HepG2 (cell line): ENCODE data around the gene TTC29. TPM values are rescaled to one million over a fixed set of nuclear protein-coding genes. Genes with fewer than 3 reads are reported as not detected.

Source experiments
- ATAC-seq: fragments of 200-7000 bp; cut with Tn5 transposase; 3 replicates; pipeline ENCODE4 v1.9.1; 2020; ENCODE audit warnings: mild to moderate bottlenecking, moderate library complexity
- BruUV-seq: library from RNA; stranded (reverse); fragments of 400-500 nt; replicated peaks from 2 replicates; lab custom pipeline; 2021; lab: Mats Ljungman, UMichigan
- CTCF ChIA-PET: fragments of 300-600 bp; formaldehyde crosslinking; extraction: SDS; loops from one replicate; lab custom pipeline; 2021; ENCODE audit warnings: low total read pairs, inconsistent platforms, low intra/inter-chr PET ratio; lab: Yijun Ruan, JAX
- POLR2A ChIA-PET: fragments of 350-600 bp; sonication (Branson Sonifier 250); formaldehyde crosslinking; loops from one replicate; lab custom pipeline; 2020; ENCODE audit warnings: antibody characterized with exemption, inconsistent platforms; lab: Yijun Ruan, JAX
- DNase-seq: peaks from one replicate; pipeline ENCODE4 v3.0.0-alpha.2; 2015; ENCODE audit warnings: low spot score
- FAIRE-seq: peaks from 3 replicates; lab custom pipeline; 2011; peaks lifted over from hg19 to GRCh38; lab: Jason Lieb, UNC
- H2AFZ ChIP-seq: one replicate; pipeline ENCODE4 v1.6.1; 2011; ENCODE audit warnings: low read length, inconsistent platforms
- H3K27ac ChIP-seq: fragments of 300-600 bp; 3 replicates; pipeline ENCODE4 v1.8.0; 2011; ENCODE audit warnings: mixed run types, mild to moderate bottlenecking, mixed read lengths, low read length, inconsistent platforms; ENCODE audit not compliant: insufficient read depth; ENCODE audit errors: extremely low read length
- H3K27me3 ChIP-seq, 2 experiments: fragments of 200-600 bp in 1 of 2; 2 replicates in 1 of 2; 3 replicates in 1 of 2; pipeline versions ENCODE4 v1.6.0 to v1.8.0; 2011; ENCODE audit warnings: low read length in 2 of 2, mild to moderate bottlenecking in 2 of 2, moderate library complexity in 2 of 2, inconsistent platforms in 1 of 2; ENCODE audit not compliant: insufficient read depth in 2 of 2, control insufficient read depth in 1 of 2
- H3K36me3 ChIP-seq, 2 experiments: fragments of 200-600 bp in 1 of 2; replicated peaks in 1 of 2; 2 replicates in 1 of 2; 3 replicates in 1 of 2; pipeline versions ENCODE4 v1.5.1 to v1.8.0; 2011; ENCODE audit warnings: low read length in 2 of 2, inconsistent platforms in 1 of 2; ENCODE audit not compliant: insufficient read depth in 2 of 2, control insufficient read depth in 1 of 2
- H3K4me1 ChIP-seq: 2 replicates; pipeline ENCODE4 v1.5.1; 2012; ENCODE audit warnings: low read length, inconsistent platforms; ENCODE audit not compliant: insufficient read depth
- H3K4me2 ChIP-seq: 2 replicates; pipeline ENCODE4 v1.6.0; 2011; ENCODE audit warnings: low read depth, low read length, inconsistent platforms
- H3K4me3 ChIP-seq, 3 experiments: fragments of 200-600 bp in 1 of 3; sonication (generic), shearing (Covaris generic) in 1 of 3; replicated peaks in 1 of 3; 2 replicates each; pipeline ENCODE4 v1.5.1; 2011 to 2016; ENCODE audit warnings: low read length in 3 of 3, inconsistent platforms in 2 of 3, low read depth in 2 of 3, mild to moderate bottlenecking in 2 of 3, control low read depth in 1 of 3, mixed read lengths in 1 of 3; ENCODE audit not compliant: insufficient read depth in 1 of 3
- H3K79me2 ChIP-seq: one replicate; pipeline ENCODE4 v1.6.1; 2011; ENCODE audit warnings: low read length, inconsistent platforms; ENCODE audit not compliant: insufficient read depth
- H3K9ac ChIP-seq: 2 replicates; pipeline ENCODE4 v1.6.0; 2011; ENCODE audit warnings: mild to moderate bottlenecking, low read depth, low read length, inconsistent platforms; ENCODE audit not compliant: insufficient read depth
- H3K9me3 ChIP-seq: 2 replicates; pipeline ENCODE4 v1.5.1; 2012; ENCODE audit warnings: mild to moderate bottlenecking, low read length
- H4K20me1 ChIP-seq: 2 replicates; pipeline ENCODE4 v1.6.0; 2011; ENCODE audit warnings: inconsistent platforms, mild to moderate bottlenecking, low read length, moderate library complexity; ENCODE audit not compliant: insufficient read depth
- AGO1 ChIP-seq: fragments of 200-400 bp; formaldehyde crosslinking; IDR thresholded peaks from 2 replicates; pipeline ENCODE4 v1.6.1; 2017; ENCODE audit warnings: mild to moderate bottlenecking, low read depth, low read length, moderate library complexity; ENCODE audit not compliant: poor library complexity, severe bottlenecking
- EHMT2 ChIP-seq: fragments of 200-600 bp; sonication (generic); IDR thresholded peaks from 2 replicates; pipeline ENCODE4 v1.7.0; 2017; ENCODE audit warnings: antibody characterized with exemption, low read depth, low read length, borderline replicate concordance
- ELF1 ChIP-seq: sonication (generic); formaldehyde crosslinking; IDR thresholded peaks from 2 replicates; pipeline ENCODE4 v1.4.0; 2020; ENCODE audit warnings: missing genetic modification reagents
- LRRFIP1 ChIP-seq: sonication (generic); formaldehyde crosslinking; conservative IDR thresholded peaks from 2 replicates; pipeline ENCODE4 v1.4.0; 2020; ENCODE audit warnings: missing genetic modification reagents
- MXD4 ChIP-seq: IDR thresholded peaks from 2 replicates; pipeline ENCODE4 v1.6.1; 2016; ENCODE audit warnings: mild to moderate bottlenecking, missing biosample characterization, missing genetic modification reagents
- NKX3-1 ChIP-seq: sonication (generic); formaldehyde crosslinking; IDR thresholded peaks from 2 replicates; pipeline ENCODE4 v1.5.0; 2020; ENCODE audit warnings: missing genetic modification reagents
- PRDM10 ChIP-seq: sonication (generic); formaldehyde crosslinking; IDR thresholded peaks from 2 replicates; pipeline ENCODE4 v1.4.0; 2020; ENCODE audit warnings: low read depth, missing genetic modification reagents
- RXRA ChIP-seq: sonication (generic); formaldehyde crosslinking; IDR thresholded peaks from 2 replicates; pipeline ENCODE4 v1.5.1; 2020; ENCODE audit warnings: missing genetic modification reagents
- SOX6 ChIP-seq, 2 experiments: fragments of 450-650 bp in 1 of 2; sonication (generic) in 1 of 2; formaldehyde crosslinking in 1 of 2; IDR thresholded peaks; 2 replicates each; pipeline versions ENCODE4 v1.4.0 to v1.6.1; 2017 to 2020; ENCODE audit warnings: antibody characterized with exemption in 1 of 2, mild to moderate bottlenecking in 1 of 2, missing genetic modification reagents in 1 of 2
- TCF7 ChIP-seq: sonication (generic); IDR thresholded peaks from 2 replicates; pipeline ENCODE4 v1.6.1; 2016; ENCODE audit warnings: antibody characterized with exemption, low read depth
- U2AF2 ChIP-seq: fragments of 200-400 bp; formaldehyde crosslinking; IDR thresholded peaks from 2 replicates; pipeline ENCODE4 v1.6.1; 2017; ENCODE audit warnings: low read depth, mild to moderate bottlenecking, low read length
- ZBTB10 ChIP-seq: sonication (generic); formaldehyde crosslinking; IDR thresholded peaks from 2 replicates; pipeline ENCODE4 v1.4.0; 2020; ENCODE audit warnings: missing genetic modification reagents, borderline replicate concordance
- ZNF33B ChIP-seq: sonication (generic); formaldehyde crosslinking; IDR thresholded peaks from 2 replicates; pipeline ENCODE4 v1.5.1; 2020; ENCODE audit warnings: mild to moderate bottlenecking, missing genetic modification reagents
- ZNF766 ChIP-seq: sonication (generic); formaldehyde crosslinking; IDR thresholded peaks from 2 replicates; pipeline ENCODE4 v1.5.0; 2020; ENCODE audit warnings: missing genetic modification reagents, borderline replicate concordance
- WGBS: methylation state at CpG from one replicate; pipeline ENCODE4 v1.1.6; 2017; ENCODE audit warnings: low lambda C conversion rate; 5-methylcytosine and 5-hydroxymethylcytosine counted together
- in situ Hi-C: cut with HindIII; loops from 2 replicates; pipeline ENCODE4 v1.10.0; 2017; ENCODE audit warnings: low pct_unique_long_range_greater_than_20kb; ENCODE audit not compliant: extremely low pct_ligation_motif_present
- intact Hi-C: fragments of 100-400 bp; cut with micrococcal nuclease; formaldehyde crosslinking; loops from one replicate; pipeline ENCODE4 v1.10.0; 2022; ENCODE audit not compliant: unreplicated experiment
- polyA plus RNA-seq, 8 experiments: library from polyadenylated mRNA; depleted of rRNA in 3 of 8; stranded (reverse) in 7 of 8; unstranded in 1 of 8; fragments of >200 nt; fragmentation: Illumina TruSeq in 4 of 8; extraction: Trizol in 4 of 8; gene quantifications; 2 replicates each; pipeline versions ENCODE4 v1.2.1 to v1.2.3, GENCODE V29; 2011 to 2016; ENCODE audit warnings: low read depth in 4 of 8, missing spikeins in 1 of 8, mixed read lengths in 1 of 8; ENCODE audit not compliant: insufficient read depth in 1 of 8
- total RNA-seq, 5 experiments: library from RNA; depleted of rRNA; stranded (reverse); fragments of >200 nt; fragmentation: Illumina TruSeq; extraction: Trizol; gene quantifications; 2 replicates each; pipeline ENCODE4 v1.2.3, GENCODE V29; 2016; ENCODE audit warnings: low read depth in 1 of 5

The TTC29 gene
- total and polyA plus RNA-seq, 2 of the 13 experiments (the other 11 are each of a cell fraction or from before 2014, with no cell fraction given) = not detected

- Histone ChIP-seq H3K4me1 (no peaks in the 10 kb centered on the region), H4K20me1 (no peaks in the 10 kb centered on the region), H3K4me2 (no peak overlapping the region), H3K36me3 (no peaks in the 10 kb centered on the region), H3K79me2 (no peaks in the 10 kb centered on the region), H3K27ac (no peak overlapping the region), H2AFZ (no peak overlapping the region), H3K9me3 (no peaks in the 10 kb centered on the region), H3K27me3 (no peaks in the 10 kb centered on the region), H3K4me3 (no peak overlapping the region), H3K9ac (no peak overlapping the region)
- intact Hi-C loops (no loop called here), in situ Hi-C loops (no loop called here)
- no peak for DNase-seq
- 2% methylated on average over 4 of the region's 4 CpGs for WGBS
- ChIA-PET CTCF (no interaction called here), POLR2A (no interaction called here)
- no TSS peak for BruUV-seq
- FAIRE-seq = no peak
- no peak for ATAC-seq
- no peak for TF ChIP-seq ZNF33B (CRISPR knock-in tag)
- no peak for TF ChIP-seq ZBTB10 (CRISPR knock-in tag)
- no peak for TF ChIP-seq NKX3-1
- no peak for TF ChIP-seq LRRFIP1 (CRISPR knock-in tag)
- no peak for TF ChIP-seq PRDM10 (CRISPR knock-in tag)
- TF ChIP-seq U2AF2 = no peak
- no peak for TF ChIP-seq SOX6 (IDR thresholded peaks at IDR 0.05)
- no peak for TF ChIP-seq SOX6 (CRISPR knock-in tag; IDR thresholded peaks at IDR 0.05)
- TF ChIP-seq AGO1 = no peak
- no peak for TF ChIP-seq ELF1
- no peak for TF ChIP-seq TCF7
- no peak for TF ChIP-seq RXRA (CRISPR knock-in tag)
- no peak for TF ChIP-seq ZNF766 (CRISPR knock-in tag)
- TF ChIP-seq MXD4 (CRISPR knock-in tag) = no peak
- no peak for TF ChIP-seq EHMT2
These were observed 36.0 kb upstream of the TTC29 start for GRCh38 chr4:146981651-146982050.
